Right atrium auricular region (tissue), 2 donors: Measurements from ENCODE around the gene SPTBN1. TPM values are rescaled to one million over a fixed set of nuclear protein-coding genes. Genes with fewer than 3 reads are reported as not detected.
A peak's percentile ranks its signal among the peaks of the same experiment; 100 is the strongest.
"Not testable (repeated sequence)": the region's sequence is repeated elsewhere in the genome, so short reads cannot be mapped to it uniquely, and the experiment has no call there.

Source experiments
- DNase-seq: peaks from one replicate; pipeline ENCODE4 v3.0.0-alpha.2; 2019; ENCODE audit warnings: low spot score
- H3K27ac ChIP-seq, 2 donors: fragments of 200-600 bp; sonication (generic); 1 replicate in 1 of 2; 2 replicates in 1 of 2; pipeline ENCODE4 v1.5.1; 2016 to 2019
- H3K27me3 ChIP-seq, 2 donors: fragments of 200-600 bp; sonication (generic); one replicate each; pipeline versions ENCODE4 v1.5.1 to v1.6.0; 2017 to 2019
- H3K36me3 ChIP-seq: fragments of 200-600 bp; sonication (generic); one replicate; pipeline ENCODE4 v1.5.1; 2016
- H3K4me1 ChIP-seq, 2 donors: fragments of 200-600 bp; sonication (generic); one replicate each; pipeline versions ENCODE4 v1.5.1 to v1.6.0; 2017 to 2019
- H3K4me3 ChIP-seq, 2 donors: fragments of 200-600 bp; sonication (generic); 1 replicate in 1 of 2; 2 replicates in 1 of 2; pipeline ENCODE4 v1.5.1; 2017 to 2019; ENCODE audit warnings: mild to moderate bottlenecking in 1 of 2, moderate library complexity in 1 of 2
- H3K9me3 ChIP-seq, 2 donors: fragments of 200-600 bp; sonication (generic); one replicate each; pipeline ENCODE4 v1.5.1; 2019
- CTCF ChIP-seq, 2 donors: fragments of 200-600 bp; sonication (generic); IDR thresholded peaks; one replicate each; pipeline ENCODE4 v1.5.1; 2019; ENCODE audit warnings: antibody characterized with exemption in 2 of 2
- total RNA-seq, 2 donors: library from RNA; depleted of rRNA; stranded (reverse); fragments of >200 nt; gene quantifications; one replicate each; pipeline ENCODE4 v1.1.0, GENCODE V29; 2016

SPTBN1 gene
- total RNA-seq, 2 donors from 2014 or later: 265 to 382 TPM

- TF ChIP-seq CTCF (IDR thresholded peaks at IDR 0.05): no peak
- H3K27me3 ChIP-seq: no peaks in the 10 kb centered on the region
- peaks cover 28% of the 10 kb centered on the region for H3K36me3 ChIP-seq
- H3K4me3 ChIP-seq: no peak overlapping the region
- peaks cover 0 to 86% of the 10 kb centered on the region in 2 donors for H3K4me1 ChIP-seq
- H3K9me3 ChIP-seq: no peaks in the 10 kb centered on the region
- no peak for DNase-seq
- H3K27ac ChIP-seq: no peak overlapping the region
These were observed 67.3 kb downstream of the SPTBN1 start for GRCh38 chr2:54523324-54523959.

- no peaks in the 10 kb centered on the region for H3K27me3 ChIP-seq
- peaks cover 37% of the 10 kb centered on the region for H3K36me3 ChIP-seq
- no peak overlapping the region for H3K4me3 ChIP-seq
- H3K27ac ChIP-seq: peak overlapping the region; percentile 71 to 74
- DNase-seq: no peak
- no peak for TF ChIP-seq CTCF (IDR thresholded peaks at IDR 0.05)
- H3K9me3 ChIP-seq: no peaks in the 10 kb centered on the region
- H3K4me1 ChIP-seq: peaks cover 0 to 89% of the 10 kb centered on the region in 2 donors
These were observed 68.3 kb downstream of the SPTBN1 start for GRCh38 chr2:54524226-54524991.

GRCh38 chr2:54525321-54525720 is 69.2 kb downstream of the SPTBN1 start:
- Histone ChIP-seq H3K9me3 (no peaks in the 10 kb centered on the region), H3K36me3 (peaks cover 46% of the 10 kb centered on the region), H3K4me1 (peaks cover 0 to 84% of the 10 kb centered on the region in 2 donors), H3K4me3 (no peak overlapping the region), H3K27ac (peak overlapping the region; percentile 71 to 74), H3K27me3 (no peaks in the 10 kb centered on the region)
- no peak for DNase-seq
- no peak for TF ChIP-seq CTCF (IDR thresholded peaks at IDR 0.05)

GRCh38 chr2:54526226-54526879 is 70.2 kb downstream of the SPTBN1 start:
- Histone ChIP-seq H3K27ac (peak overlapping the region; percentile 71 to 74), H3K27me3 (no peaks in the 10 kb centered on the region), H3K9me3 (no peaks in the 10 kb centered on the region), H3K4me3 (no peak overlapping the region), H3K4me1 (peaks cover 0 to 81% of the 10 kb centered on the region in 2 donors), H3K36me3 (peaks cover 56% of the 10 kb centered on the region)
- no peak for TF ChIP-seq CTCF (IDR thresholded peaks at IDR 0.05)
- DNase-seq: no peak

GRCh38 chr2:54528311-54528955 is 72.3 kb downstream of the SPTBN1 start:
- peak overlapping the region in 1 of 2 donors; percentile 8 for H3K27ac ChIP-seq
- no peaks in the 10 kb centered on the region for H3K27me3 ChIP-seq
- H3K4me3 ChIP-seq: no peak overlapping the region
- H3K9me3 ChIP-seq: no peaks in the 10 kb centered on the region
- TF ChIP-seq CTCF (IDR thresholded peaks at IDR 0.05): no peak
- peaks cover 62% of the 10 kb centered on the region for H3K36me3 ChIP-seq
- no peak for DNase-seq
- H3K4me1 ChIP-seq: peaks cover 0 to 81% of the 10 kb centered on the region in 2 donors

- Histone ChIP-seq H3K36me3 (peaks cover 65% of the 10 kb centered on the region), H3K4me1 (peaks cover 0 to 70% of the 10 kb centered on the region in 2 donors)
- H3K27ac ChIP-seq, DNase-seq, H3K9me3 ChIP-seq, H3K4me3 ChIP-seq, H3K27me3 ChIP-seq: not testable (repeated sequence)
These were observed 73.4 kb downstream of the SPTBN1 start for GRCh38 chr2:54529518-54529917.
